ENCODE measurements around the gene CUL4A.
A peak's percentile ranks its signal among the peaks of the same experiment; 100 is the strongest.
"Not testable (repeated sequence)": the region's sequence is repeated elsewhere in the genome, so short reads cannot be mapped to it uniquely, and the experiment has no call there.

The CUL4A gene

GRCh38 chr13:113209336-113209758 lies at the start of gene CUL4A:
CUL4A (plus strand) TSS chr13:113209613; CDS start chr13:113209628, 15 bp downstream.
- DNase-seq: peak; percentile 83

- no peak for DNase-seq
Observed at GRCh38 chr13:113159701-113160100, 49.7 kb upstream of the CUL4A start.

GRCh38 chr13:113160983-113161382 lies 48.4 kb upstream of the CUL4A start:
- DNase-seq: no peak

- no peak for DNase-seq
Observed at GRCh38 chr13:113161433-113161832, 48.0 kb upstream of the CUL4A start.

GRCh38 chr13:113161975-113162374 lies 47.4 kb upstream of the CUL4A start:
- DNase-seq: not testable (repeated sequence)

- no peak for DNase-seq
Observed at GRCh38 chr13:113162783-113163685, 46.4 kb upstream of the CUL4A start.

GRCh38 chr13:113164492-113164891 lies 44.9 kb upstream of the CUL4A start:
- DNase-seq: no peak

GRCh38 chr13:113166266-113166665 lies 43.1 kb upstream of the CUL4A start:
- no peak for DNase-seq

- no peak for DNase-seq
Observed at GRCh38 chr13:113166681-113167080, 42.7 kb upstream of the CUL4A start.

- no peak for DNase-seq
Observed at GRCh38 chr13:113167155-113167554, 42.3 kb upstream of the CUL4A start.

GRCh38 chr13:113167575-113167974 lies 41.8 kb upstream of the CUL4A start:
- DNase-seq: no peak

GRCh38 chr13:113168211-113168610 lies 41.2 kb upstream of the CUL4A start:
- DNase-seq: no peak

GRCh38 chr13:113169277-113170272 lies 39.8 kb upstream of the CUL4A start:
- DNase-seq: no peak

GRCh38 chr13:113170511-113170910 lies 38.9 kb upstream of the CUL4A start:
- no peak for DNase-seq

- no peak for DNase-seq
Observed at GRCh38 chr13:113171250-113172125, 37.9 kb upstream of the CUL4A start.

- no peak for DNase-seq
Observed at GRCh38 chr13:113172419-113172926, 36.9 kb upstream of the CUL4A start.

GRCh38 chr13:113176280-113176679 lies 33.1 kb upstream of the CUL4A start:
- no peak for DNase-seq

- no peak for DNase-seq
Observed at GRCh38 chr13:113176822-113177221, 32.6 kb upstream of the CUL4A start.

GRCh38 chr13:113178070-113178895 lies 31.1 kb upstream of the CUL4A start:
- peak; percentile 93 for DNase-seq

GRCh38 chr13:113178896-113179167 lies 30.6 kb upstream of the CUL4A start:
- DNase-seq: no peak
